KMS-11 (cell line): ENCODE results near the gene DOK4.

Experiments used
- H2AFZ ChIP-seq: fragments of 200-600 bp; sonication (generic); 2 replicates; pipeline ENCODE4 v1.6.1; 2016; ENCODE audit warnings: antibody characterized with exemption, mixed run types, low read depth
- H3K27ac ChIP-seq: fragments of 200-600 bp; sonication (generic); 2 replicates; pipeline ENCODE4 v1.6.1; 2016; ENCODE audit warnings: mild to moderate bottlenecking, mixed run types
- H3K27me3 ChIP-seq: fragments of 200-600 bp; sonication (generic); 2 replicates; pipeline ENCODE4 v1.6.1; 2017; ENCODE audit warnings: mild to moderate bottlenecking, low read depth, mixed run types, moderate library complexity; ENCODE audit not compliant: insufficient read depth
- H3K36me3 ChIP-seq: fragments of 200-600 bp; sonication (generic); 2 replicates; pipeline ENCODE4 v1.6.1; 2017; ENCODE audit warnings: mild to moderate bottlenecking, mixed run types; ENCODE audit not compliant: insufficient read depth
- H3K4me1 ChIP-seq: fragments of 200-600 bp; sonication (generic); 2 replicates; pipeline ENCODE4 v1.6.1; 2016; ENCODE audit warnings: mild to moderate bottlenecking, low read depth, mixed run types; ENCODE audit not compliant: poor library complexity, severe bottlenecking
- H3K4me2 ChIP-seq: fragments of 200-600 bp; sonication (generic); 2 replicates; pipeline ENCODE4 v1.7.0; 2016; ENCODE audit warnings: mild to moderate bottlenecking, mixed run types
- H3K4me3 ChIP-seq: fragments of 200-600 bp; sonication (generic); IDR thresholded peaks from 2 replicates; pipeline ENCODE4 v1.6.1; 2017; ENCODE audit warnings: low read depth, low read length, mixed read lengths; ENCODE audit not compliant: insufficient read depth
- H3K79me2 ChIP-seq: fragments of 200-600 bp; sonication (generic); 2 replicates; pipeline ENCODE4 v1.6.1; 2016; ENCODE audit warnings: low read depth, mixed run types; ENCODE audit not compliant: insufficient read depth
- H3K9ac ChIP-seq: fragments of 200-600 bp; sonication (generic); 2 replicates; pipeline ENCODE4 v1.6.1; 2016; ENCODE audit warnings: mild to moderate bottlenecking, mixed run types
- H4K20me1 ChIP-seq: fragments of 200-600 bp; sonication (generic); 2 replicates; pipeline ENCODE4 v1.6.1; 2016; ENCODE audit warnings: mild to moderate bottlenecking, mixed run types; ENCODE audit not compliant: insufficient read depth
- CTCF ChIP-seq: fragments of 200-600 bp; sonication (generic); conservative IDR thresholded peaks from 2 replicates; pipeline ENCODE4 v1.6.1; 2017; ENCODE audit warnings: low read depth, mild to moderate bottlenecking, antibody characterized with exemption, low read length, moderate library complexity, mixed read lengths

Gene DOK4

GRCh38 chr16:57434003-57434402 lies 52.3 kb downstream of the DOK4 start:
- no peak overlapping the region for H3K4me2 ChIP-seq
- no peaks in the 10 kb centered on the region for H3K4me1 ChIP-seq
- no peak overlapping the region for H3K4me3 ChIP-seq
- H3K79me2 ChIP-seq: no peaks in the 10 kb centered on the region
- H3K36me3 ChIP-seq: peaks cover 12% of the 10 kb centered on the region; the same call in 1 of the 2 replicates
- no peak overlapping the region for H3K9ac ChIP-seq
- H2AFZ ChIP-seq: no peak overlapping the region
- no peaks in the 10 kb centered on the region for H4K20me1 ChIP-seq
- H3K27ac ChIP-seq: no peak overlapping the region
- H3K27me3 ChIP-seq: no peaks in the 10 kb centered on the region
- TF ChIP-seq CTCF: no peak

GRCh38 chr16:57432989-57433388 lies 53.3 kb downstream of the DOK4 start:
- no peak for TF ChIP-seq CTCF
- Histone ChIP-seq H3K27ac (no peak overlapping the region), H3K9ac (no peak overlapping the region), H3K27me3 (no peaks in the 10 kb centered on the region), H4K20me1 (no peaks in the 10 kb centered on the region), H3K4me1 (no peaks in the 10 kb centered on the region), H3K4me3 (no peak overlapping the region), H2AFZ (no peak overlapping the region), H3K36me3 (0 out of 2 replicates have a peak, but pooled peaks cover 9% of the 10 kb centered on the region), H3K4me2 (no peak overlapping the region), H3K79me2 (no peaks in the 10 kb centered on the region)

- no peak for TF ChIP-seq CTCF
- H3K79me2 ChIP-seq: no peaks in the 10 kb centered on the region
- H3K4me3 ChIP-seq: no peak overlapping the region
- no peaks in the 10 kb centered on the region for H3K4me1 ChIP-seq
- no peak overlapping the region for H3K27ac ChIP-seq
- H2AFZ ChIP-seq: no peak overlapping the region
- no peaks in the 10 kb centered on the region for H3K27me3 ChIP-seq
- H3K4me2 ChIP-seq: no peak overlapping the region
- no peaks in the 10 kb centered on the region for H4K20me1 ChIP-seq
- 0 out of 2 replicates have a peak, but pooled peaks cover 9% of the 10 kb centered on the region for H3K36me3 ChIP-seq
- no peak overlapping the region for H3K9ac ChIP-seq
Measured at GRCh38 chr16:57432505-57432904, 53.8 kb downstream of the DOK4 start.

- H3K27me3 ChIP-seq: no peaks in the 10 kb centered on the region
- no peak overlapping the region for H3K27ac ChIP-seq
- no peaks in the 10 kb centered on the region for H3K79me2 ChIP-seq
- H3K36me3 ChIP-seq: 0 out of 2 replicates have a peak, but pooled peaks cover 3% of the 10 kb centered on the region
- H3K9ac ChIP-seq: no peak overlapping the region
- H3K4me1 ChIP-seq: no peaks in the 10 kb centered on the region
- no peak overlapping the region for H2AFZ ChIP-seq
- no peaks in the 10 kb centered on the region for H4K20me1 ChIP-seq
- no peak for TF ChIP-seq CTCF
- H3K4me3 ChIP-seq: no peak overlapping the region
- H3K4me2 ChIP-seq: no peak overlapping the region
Measured at GRCh38 chr16:57430955-57431354, 55.3 kb downstream of the DOK4 start.
